NCI-H345 (cell line): Measurements from ENCODE around the gene ADAMTS2.
"Not testable (repeated sequence)": the region's sequence is repeated elsewhere in the genome, so short reads cannot be mapped to it uniquely, and the experiment has no call there.

ENCODE experiments used
- DNase-seq: peaks from one replicate; lab custom pipeline; 2025; lab: John Stamatoyannopoulos, UW

The ADAMTS2 gene

GRCh38 chr5:179325296-179326031, 19.8 kb downstream of the ADAMTS2 start:
- no peak for DNase-seq

DNA sequence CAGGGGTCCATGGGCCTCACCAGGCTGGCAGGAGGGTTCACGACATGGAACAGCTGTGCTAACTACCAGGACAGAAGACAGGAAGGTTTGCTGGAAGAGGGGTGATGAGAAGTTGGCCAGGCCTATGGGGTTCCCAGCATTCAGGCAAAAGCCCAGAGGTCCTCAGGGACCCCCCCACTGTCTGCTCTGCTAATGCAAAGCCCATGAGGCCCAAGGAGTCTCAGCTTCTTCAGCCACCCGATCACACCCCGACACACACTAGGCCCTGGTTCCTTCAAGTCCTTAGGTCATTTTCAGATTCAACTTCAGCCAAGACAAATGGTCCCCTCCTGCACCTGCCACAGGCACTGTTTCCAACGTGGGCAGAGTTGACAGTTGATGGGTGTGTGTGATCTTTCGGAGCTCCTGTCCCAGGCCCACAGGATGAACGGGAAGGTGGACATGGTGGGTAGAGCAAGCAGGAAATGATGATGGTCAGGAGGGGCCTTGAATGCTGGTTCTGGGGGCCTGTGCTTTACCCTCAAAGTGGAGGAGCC, 20.4 kb downstream of the ADAMTS2 start:
- no peak for DNase-seq

DNA sequence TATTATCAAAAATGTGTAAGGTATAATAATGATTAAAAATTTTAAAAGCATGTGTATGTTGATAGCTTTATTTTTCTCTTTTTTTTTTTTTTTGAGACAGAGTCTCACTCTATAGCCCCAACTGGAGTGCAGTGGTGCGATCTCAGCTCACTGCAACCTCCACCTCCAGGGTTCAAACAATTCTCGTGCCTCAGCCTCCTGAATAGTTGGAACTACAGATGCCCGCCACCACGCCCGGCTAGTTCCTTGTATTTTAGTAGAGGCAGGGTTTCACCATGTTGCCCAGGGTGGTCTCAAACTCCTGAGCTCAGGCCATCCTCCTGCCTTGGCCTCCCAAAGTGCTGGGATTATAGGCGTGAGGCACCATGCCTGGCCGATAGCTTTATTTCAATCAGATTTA, 20.9 kb downstream of the ADAMTS2 start:
- not testable (repeated sequence) for DNase-seq

- no peak for DNase-seq
These were observed 22.0 kb downstream of the ADAMTS2 start for GRCh38 chr5:179323026-179323870.

DNA sequence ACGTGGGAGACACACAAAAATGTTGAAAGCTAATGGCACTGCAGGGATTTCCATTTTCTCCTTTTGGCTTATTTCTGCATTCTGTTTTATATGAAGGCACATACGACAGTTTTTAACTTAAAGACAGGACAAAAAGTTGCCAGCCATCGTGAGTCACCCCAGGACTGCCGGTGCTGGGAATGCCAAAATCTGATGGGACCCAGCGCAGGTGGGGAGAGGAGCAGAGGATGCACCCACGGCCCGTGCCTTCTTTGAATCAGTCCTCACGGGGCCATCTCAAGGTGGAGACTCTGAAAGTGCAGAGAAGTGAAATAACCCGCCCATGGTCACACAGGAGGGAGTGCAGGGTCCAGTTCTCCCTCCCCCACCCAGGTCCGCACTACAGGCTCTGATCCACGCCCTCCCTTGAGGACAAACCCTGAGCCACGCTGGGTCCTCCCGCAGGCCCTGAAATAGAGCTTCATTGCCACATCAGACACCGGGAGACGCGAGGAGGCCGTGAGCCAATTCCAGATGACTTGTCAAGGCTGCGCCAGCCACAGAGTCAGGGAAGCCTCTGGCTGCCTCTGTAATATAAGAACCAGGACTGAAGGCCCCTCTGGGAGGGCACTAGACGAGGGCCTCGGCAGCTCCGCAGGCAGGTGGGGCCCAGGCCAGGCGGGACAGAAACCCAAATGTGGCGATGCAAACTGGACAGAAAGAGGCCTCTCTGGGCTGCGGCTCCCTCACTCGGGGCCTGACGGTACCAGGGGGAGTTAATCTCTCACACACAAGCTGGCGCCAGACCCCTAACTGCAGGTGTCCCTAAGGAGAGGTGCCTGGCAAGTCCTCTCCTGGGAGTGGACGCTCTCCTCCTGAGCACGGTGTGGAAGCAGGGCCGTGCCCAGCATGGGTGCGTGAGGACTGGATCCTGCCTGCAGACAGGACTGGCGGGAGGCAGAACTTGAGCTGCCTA, 22.9 kb downstream of the ADAMTS2 start:
- no peak for DNase-seq

DNA sequence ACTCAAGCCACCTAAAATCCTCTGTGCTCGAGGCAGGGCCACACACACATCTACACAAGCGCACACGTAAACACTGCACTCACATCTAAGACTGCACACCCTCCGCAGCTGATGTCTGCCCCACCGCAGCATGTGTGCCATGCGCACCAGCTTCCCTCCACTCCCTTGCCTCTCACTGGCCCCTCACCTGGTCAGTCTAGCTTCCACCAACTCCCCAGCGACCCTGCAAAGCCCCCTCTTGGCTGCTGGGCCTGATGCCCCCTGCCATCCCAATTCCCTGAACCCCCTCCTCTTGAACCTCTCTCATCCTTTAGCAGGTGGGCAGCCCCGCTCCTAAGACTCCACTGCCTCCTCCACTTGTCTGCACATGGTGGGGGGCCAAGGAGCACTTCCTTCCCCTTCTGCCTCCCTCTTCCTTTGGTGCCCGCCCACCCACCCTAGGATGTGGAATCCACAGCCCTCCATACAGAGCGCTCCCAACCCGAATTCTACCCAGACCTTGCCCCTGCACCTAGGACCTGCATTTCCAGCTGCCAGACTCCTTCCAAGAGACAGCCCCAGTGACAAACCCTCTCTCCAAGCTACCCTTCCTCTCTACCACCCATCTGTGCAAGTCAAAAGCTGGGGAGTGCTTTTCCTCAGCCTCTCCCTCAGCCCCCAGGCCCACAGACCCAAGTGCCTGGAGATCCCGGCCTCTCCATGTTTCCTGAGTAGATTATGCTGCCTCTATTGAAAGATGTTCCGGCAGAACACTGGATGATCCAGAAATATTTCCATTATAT, 23.9 kb downstream of the ADAMTS2 start:
- no peak for DNase-seq

- no peak for DNase-seq
These were observed 25.4 kb downstream of the ADAMTS2 start for GRCh38 chr5:179319741-179320281.

DNA sequence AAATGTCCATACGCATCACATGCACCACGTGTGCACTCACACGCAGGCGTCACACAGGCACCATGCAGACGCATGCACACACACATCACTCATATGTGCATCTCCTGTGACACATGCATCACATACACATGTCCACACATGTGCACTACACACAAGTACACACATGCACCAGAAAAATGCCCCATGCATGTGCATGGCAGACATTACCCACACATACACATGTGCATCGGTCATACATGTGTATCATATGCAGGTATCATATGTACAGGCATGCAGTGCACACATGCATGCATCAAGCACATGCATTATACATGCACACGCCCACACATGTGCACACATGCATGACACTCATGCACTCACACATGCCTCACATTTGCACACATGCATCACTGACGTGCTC, 26.1 kb downstream of the ADAMTS2 start:
- no peak for DNase-seq

GRCh38 chr5:179318221-179318955, 26.9 kb downstream of the ADAMTS2 start:
- DNase-seq: no peak

- DNase-seq: no peak
These were observed 27.6 kb downstream of the ADAMTS2 start for GRCh38 chr5:179317411-179318220.

- DNase-seq: no peak
These were observed 28.3 kb downstream of the ADAMTS2 start for GRCh38 chr5:179316982-179317381.

- no peak for DNase-seq
These were observed 29.1 kb downstream of the ADAMTS2 start for GRCh38 chr5:179316111-179316551.

GRCh38 chr5:179315356-179315890, 29.8 kb downstream of the ADAMTS2 start:
- DNase-seq: no peak

- no peak for DNase-seq
These were observed 30.5 kb downstream of the ADAMTS2 start for GRCh38 chr5:179314606-179315355.

- DNase-seq: no peak
These were observed 31.3 kb downstream of the ADAMTS2 start for GRCh38 chr5:179313849-179314521.

GRCh38 chr5:179312557-179313235, 32.6 kb downstream of the ADAMTS2 start:
- DNase-seq: no peak

DNA sequence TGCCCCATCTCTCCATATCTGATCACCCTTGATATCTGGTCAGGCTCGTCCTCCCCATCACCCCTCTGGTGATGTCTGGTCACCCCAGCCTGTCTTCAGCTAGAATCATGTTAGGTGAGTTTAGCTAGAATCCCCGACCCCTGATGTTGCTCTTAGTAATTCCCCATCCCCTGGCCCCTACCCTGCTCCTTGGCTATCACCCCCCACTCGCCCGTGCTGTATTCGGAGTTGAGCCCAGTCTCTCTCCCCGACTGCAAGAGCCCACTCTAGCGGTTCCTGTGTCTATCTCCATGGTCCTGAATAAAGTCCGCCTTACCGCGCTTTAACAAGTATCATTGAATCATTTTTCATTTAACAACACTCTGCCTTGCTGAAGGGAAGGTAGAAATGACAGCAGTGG, 33.7 kb downstream of the ADAMTS2 start:
- no peak for DNase-seq
